ENCODE measurements around the gene NEDD1. TPM values are rescaled to one million over a fixed set of nuclear protein-coding genes. Genes with fewer than 3 reads are reported as not detected.

The NEDD1 gene
- polyA plus RNA-seq, 1 experiment = 30.5 TPM

- TF ChIP-seq, protein P1, sequence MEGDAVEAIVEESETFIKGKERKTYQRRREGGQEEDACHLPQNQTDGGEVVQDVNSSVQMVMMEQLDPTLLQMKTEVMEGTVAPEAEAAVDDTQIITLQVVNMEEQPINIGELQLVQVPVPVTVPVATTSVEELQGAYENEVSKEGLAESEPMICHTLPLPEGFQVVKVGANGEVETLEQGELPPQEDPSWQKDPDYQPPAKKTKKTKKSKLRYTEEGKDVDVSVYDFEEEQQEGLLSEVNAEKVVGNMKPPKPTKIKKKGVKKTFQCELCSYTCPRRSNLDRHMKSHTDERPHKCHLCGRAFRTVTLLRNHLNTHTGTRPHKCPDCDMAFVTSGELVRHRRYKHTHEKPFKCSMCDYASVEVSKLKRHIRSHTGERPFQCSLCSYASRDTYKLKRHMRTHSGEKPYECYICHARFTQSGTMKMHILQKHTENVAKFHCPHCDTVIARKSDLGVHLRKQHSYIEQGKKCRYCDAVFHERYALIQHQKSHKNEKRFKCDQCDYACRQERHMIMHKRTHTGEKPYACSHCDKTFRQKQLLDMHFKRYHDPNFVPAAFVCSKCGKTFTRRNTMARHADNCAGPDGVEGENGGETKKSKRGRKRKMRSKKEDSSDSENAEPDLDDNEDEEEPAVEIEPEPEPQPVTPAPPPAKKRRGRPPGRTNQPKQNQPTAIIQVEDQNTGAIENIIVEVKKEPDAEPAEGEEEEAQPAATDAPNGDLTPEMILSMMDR (IDR thresholded peaks at IDR 0.05; ENCODE audit: low read depth, low read length) = no peak
- Histone ChIP-seq H3K4me3 (ENCODE audit: low read depth, low read length) (no peak overlapping the region), H3K9me3 (ENCODE audit: control insufficient read depth, insufficient read depth, low read length) (no peaks in the 10 kb centered on the region), H3K27me3 (ENCODE audit: control insufficient read depth, insufficient read depth, low read length) (peaks cover 17% of the 10 kb centered on the region), H3K27ac (ENCODE audit: low read depth, low read length) (no peak overlapping the region)
- CTCF ChIA-PET = no interaction called here
- POLR2A ChIA-PET = no interaction called here
- DNase-seq (ENCODE audit: low read depth, low spot score) = no peak
These were observed 90.9 kb downstream of the NEDD1 start for GRCh38 chr12:96997797-96998484.

DNA sequence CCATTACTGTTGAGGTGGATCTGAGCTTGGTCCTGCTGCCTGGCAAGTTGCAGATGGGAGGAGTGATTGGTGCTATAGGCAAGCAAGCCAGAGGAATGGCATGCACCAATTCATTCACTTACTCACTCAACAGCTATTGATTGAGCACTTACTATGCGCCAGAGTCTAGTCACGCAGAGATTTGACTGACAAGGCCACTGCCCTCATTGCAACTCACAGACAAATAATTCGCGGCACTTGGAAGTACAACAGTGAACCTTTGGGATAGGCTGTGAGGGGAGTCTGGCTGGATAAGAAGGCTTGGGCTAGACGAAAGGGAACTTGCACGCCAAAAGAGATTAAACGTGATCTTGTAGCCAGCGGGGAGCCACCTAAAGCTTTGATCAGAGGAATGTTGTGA lies 96.2 kb downstream of the NEDD1 start:
- TF ChIP-seq, protein P1 (IDR thresholded peaks at IDR 0.05; ENCODE audit: low read depth, low read length) = no peak
- Histone ChIP-seq H3K4me3 (ENCODE audit: low read depth, low read length) (no peak overlapping the region), H3K9me3 (ENCODE audit: control insufficient read depth, insufficient read depth, low read length) (no peaks in the 10 kb centered on the region), H3K27me3 (ENCODE audit: control insufficient read depth, insufficient read depth, low read length) (no peaks in the 10 kb centered on the region), H3K27ac (ENCODE audit: low read depth, low read length) (no peak overlapping the region)
- DNase-seq (ENCODE audit: low read depth, low spot score) = no peak
- ChIA-PET POLR2A (no interaction called here), CTCF (interaction anchor here (0.5 to 1.4 kb wide), 2 partner anchors 17 to 33 kb away, joined by 4 read pairs; no protein-coding TSS in a partner anchor)

Small RNA genes within 50 kb of the gene (small RNA-seq; reads per million reads assigned to genes)
- gene RF00019 (ENCODE audit: insufficient read length, low read depth) = not detected
